Prostate gland (tissue), 2 donors: ENCODE data around the gene FAM83F. TPM values are rescaled to one million over a fixed set of nuclear protein-coding genes. Genes with fewer than 3 reads are reported as not detected.

ENCODE experiments used
- DNase-seq: peaks from one replicate; pipeline ENCODE4 v3.0.0-alpha.2; 2019; ENCODE audit warnings: low spot score
- H3K27ac ChIP-seq, 2 donors: fragments of 200-600 bp; sonication (generic); 2 replicates each; pipeline ENCODE4 v1.5.1; 2017 to 2019
- H3K27me3 ChIP-seq: fragments of 200-600 bp; sonication (generic); replicated peaks from 2 replicates; pipeline ENCODE4 v1.5.1; 2019; ENCODE audit not compliant: insufficient read depth
- H3K36me3 ChIP-seq, 2 donors: fragments of 200-600 bp; sonication (generic); 1 replicate in 1 of 2; 2 replicates in 1 of 2; pipeline versions ENCODE4 v1.5.1 to v1.8.1; 2017 to 2019
- H3K4me1 ChIP-seq: fragments of 200-600 bp; sonication (generic); replicated peaks from 2 replicates; pipeline ENCODE4 v1.5.1; 2019
- H3K4me3 ChIP-seq, 2 donors: fragments of 200-600 bp; sonication (generic); 2 replicates each; pipeline ENCODE4 v1.5.1; 2017 to 2019
- H3K9me3 ChIP-seq: fragments of 200-600 bp; sonication (generic); 2 replicates; pipeline ENCODE4 v1.5.1; 2017
- CTCF ChIP-seq, 4 experiments: fragments of 200-600 bp in 2 of 4; fragments of 450-650 bp in 2 of 4; sonication (generic) in 2 of 4; IDR thresholded peaks; 1 replicate in 3 of 4; 2 replicates in 1 of 4; pipeline ENCODE4 v1.5.1; 2016 to 2019; ENCODE audit warnings: antibody characterized with exemption in 4 of 4, mild to moderate bottlenecking in 2 of 4, moderate library complexity in 2 of 4
- POLR2A ChIP-seq: fragments of 450-650 bp; IDR thresholded peaks from one replicate; pipeline ENCODE4 v1.6.1; 2016; ENCODE audit warnings: antibody characterized with exemption, mild to moderate bottlenecking
- POLR2AphosphoS5 ChIP-seq: sonication (generic); formaldehyde crosslinking; IDR thresholded peaks from one replicate; pipeline ENCODE4 v1.6.1; 2017; ENCODE audit warnings: antibody characterized with exemption
- WGBS: methylation state at CpG from one replicate; pipeline ENCODE4 v1.1.5; 2018; 5-methylcytosine and 5-hydroxymethylcytosine counted together
- intact Hi-C: fragments of 100-400 bp; cut with DNase I; formaldehyde crosslinking; loops from one replicate; pipeline ENCODE4 v1.14.2; 2022
- total RNA-seq, 2 donors: library from RNA; depleted of rRNA; stranded (reverse); fragments of >200 nt; gene quantifications; one replicate each; pipeline ENCODE4 v1.1.0, GENCODE V29; 2016

FAM83F gene
- total RNA-seq, 2 donors from 2014 or later = 26.2 to 28.6 TPM

DNA sequence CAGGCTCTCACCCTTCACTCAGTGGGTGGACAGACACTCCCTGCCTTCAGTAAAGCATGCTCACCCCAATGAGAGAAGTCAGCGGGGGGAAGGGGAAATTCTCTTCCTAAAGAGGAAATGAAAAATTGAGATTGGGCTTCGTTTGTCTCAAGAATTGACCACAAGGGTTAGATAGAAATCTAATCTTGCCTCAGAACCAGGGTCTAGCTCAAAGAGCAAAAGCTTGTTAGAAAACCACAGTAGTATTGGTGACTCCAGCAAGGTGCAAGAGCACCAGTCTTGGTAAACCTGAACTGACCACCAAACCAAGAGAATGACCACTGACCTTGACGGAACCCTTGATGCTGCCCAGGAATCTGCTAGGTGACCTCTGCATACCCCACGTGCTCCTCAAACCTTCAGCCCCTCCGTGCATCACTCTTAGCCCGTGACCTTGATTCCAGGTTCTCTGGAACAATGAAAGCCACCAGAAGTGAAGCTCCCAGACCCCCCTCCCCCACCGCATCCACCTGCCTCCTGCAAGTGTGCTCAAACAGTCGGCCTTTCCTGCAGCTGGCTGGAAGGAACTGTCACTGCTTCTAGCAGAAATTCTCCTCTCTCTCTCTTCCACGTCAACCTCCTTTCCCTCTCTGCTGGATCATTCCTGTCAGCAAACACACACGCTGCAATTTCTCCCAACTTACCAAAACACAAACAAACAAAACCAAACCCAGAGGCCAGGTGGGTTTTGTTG lies 37.7 kb upstream of the FAM83F start:
- WGBS = 70% methylated on average over 10 of the region's 10 CpGs
- Histone ChIP-seq H3K27me3 (no peaks in the 10 kb centered on the region), H3K9me3 (no peaks in the 10 kb centered on the region), H3K4me1 (no peaks in the 10 kb centered on the region), H3K36me3 (no peaks in the 10 kb centered on the region), H3K27ac (no peak overlapping the region), H3K4me3 (no peak overlapping the region)
- DNase-seq = no peak
- intact Hi-C loops = no loop called here
- no peak for TF ChIP-seq POLR2A
- no peak for TF ChIP-seq POLR2AphosphoS5
- TF ChIP-seq CTCF (IDR thresholded peaks at IDR 0.05) = no peak

GRCh38 chr22:39958009-39958711 lies 36.6 kb upstream of the FAM83F start:
- intact Hi-C loops = no loop called here
- TF ChIP-seq CTCF (IDR thresholded peaks at IDR 0.05) (no peak), POLR2AphosphoS5 (no peak), POLR2A (no peak)
- Histone ChIP-seq H3K27ac (no peak overlapping the region), H3K27me3 (no peaks in the 10 kb centered on the region), H3K9me3 (no peaks in the 10 kb centered on the region), H3K4me1 (no peaks in the 10 kb centered on the region), H3K4me3 (no peak overlapping the region), H3K36me3 (no peaks in the 10 kb centered on the region)
- DNase-seq = no peak
- 91% methylated on average over 8 of the region's 8 CpGs for WGBS

- no peak for TF ChIP-seq POLR2AphosphoS5
- TF ChIP-seq POLR2A = no peak
- TF ChIP-seq CTCF (IDR thresholded peaks at IDR 0.05) = no peak
- no peaks in the 10 kb centered on the region for H3K27me3 ChIP-seq
- DNase-seq = no peak
- H3K9me3 ChIP-seq = no peaks in the 10 kb centered on the region
- intact Hi-C loops = no loop called here
- WGBS = 84% methylated on average over 11 of the region's 11 CpGs
- no peaks in the 10 kb centered on the region for H3K4me1 ChIP-seq
- no peak overlapping the region for H3K4me3 ChIP-seq
- H3K36me3 ChIP-seq = no peaks in the 10 kb centered on the region
- no peak overlapping the region for H3K27ac ChIP-seq
These were observed 35.7 kb upstream of the FAM83F start for GRCh38 chr22:39958949-39959639.

DNA sequence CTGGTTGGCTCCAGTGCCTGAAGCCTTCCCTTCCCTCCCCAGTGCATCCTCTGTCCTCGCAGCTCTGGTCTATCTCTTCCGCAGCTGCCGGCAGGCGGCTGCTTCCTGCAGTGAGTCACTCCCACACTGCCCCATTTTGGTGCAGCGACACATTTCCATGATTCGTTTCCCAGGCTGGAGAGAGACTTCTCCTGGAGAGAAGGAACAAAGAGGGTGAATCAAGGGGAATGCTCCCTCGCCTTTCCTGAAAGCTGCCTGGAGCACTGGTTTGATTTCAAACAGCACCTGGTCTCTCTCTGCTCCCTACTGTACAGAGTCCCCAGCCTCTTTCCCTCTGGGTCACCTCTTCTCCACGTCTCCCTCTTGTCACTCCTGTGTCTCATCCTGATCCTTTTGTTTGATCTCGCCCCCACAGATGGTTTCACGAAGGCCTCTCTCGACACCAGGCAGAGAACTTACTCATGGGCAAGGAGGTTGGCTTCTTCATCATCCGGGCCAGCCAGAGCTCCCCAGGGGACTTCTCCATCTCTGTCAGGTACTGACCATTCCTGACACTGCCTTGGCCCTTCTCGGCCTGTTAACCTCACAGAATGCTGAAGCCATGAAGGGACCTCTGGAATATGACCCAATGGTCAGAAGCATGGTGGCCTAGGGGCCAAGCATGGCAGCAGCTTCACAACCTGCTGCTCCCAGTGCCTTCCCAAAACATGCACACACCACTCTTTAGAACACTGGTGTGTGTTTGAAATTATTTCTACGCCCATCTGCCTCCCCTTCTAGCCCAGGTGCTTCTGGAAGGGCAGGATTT lies 34.9 kb upstream of the FAM83F start, which contains the start of gene TMA7B:
TMA7B (plus strand) TSS at position 758 of the 808 bp plus-strand sequence. CDS start 3,978 bp downstream, outside the sequence.
- Histone ChIP-seq H3K4me1 (no peaks in the 10 kb centered on the region), H3K9me3 (no peaks in the 10 kb centered on the region), H3K27ac (no peak within 1 kb of the TSS), H3K27me3 (no peaks in the 10 kb centered on the region), H3K4me3 (no peak within 1 kb of the TSS), H3K36me3 (no peaks in the 10 kb centered on the region)
- no peak for TF ChIP-seq POLR2A
- no peak for TF ChIP-seq POLR2AphosphoS5
- peak in 1 of 4 experiments; percentile 12 for TF ChIP-seq CTCF (IDR thresholded peaks at IDR 0.05)
- no peak for DNase-seq
- intact Hi-C loops = no loop called here
- 68% methylated on average over 14 of the region's 14 CpGs for WGBS
